GDM1 (cell line): ENCODE data around the gene SYT5.
"Not testable (repeated sequence)": the region's sequence is repeated elsewhere in the genome, so short reads cannot be mapped to it uniquely, and the experiment has no call there.

ENCODE experiments used
- DNase-seq: peaks from one replicate; lab custom pipeline; 2025; lab: John Stamatoyannopoulos, UW

The SYT5 gene

DNA sequence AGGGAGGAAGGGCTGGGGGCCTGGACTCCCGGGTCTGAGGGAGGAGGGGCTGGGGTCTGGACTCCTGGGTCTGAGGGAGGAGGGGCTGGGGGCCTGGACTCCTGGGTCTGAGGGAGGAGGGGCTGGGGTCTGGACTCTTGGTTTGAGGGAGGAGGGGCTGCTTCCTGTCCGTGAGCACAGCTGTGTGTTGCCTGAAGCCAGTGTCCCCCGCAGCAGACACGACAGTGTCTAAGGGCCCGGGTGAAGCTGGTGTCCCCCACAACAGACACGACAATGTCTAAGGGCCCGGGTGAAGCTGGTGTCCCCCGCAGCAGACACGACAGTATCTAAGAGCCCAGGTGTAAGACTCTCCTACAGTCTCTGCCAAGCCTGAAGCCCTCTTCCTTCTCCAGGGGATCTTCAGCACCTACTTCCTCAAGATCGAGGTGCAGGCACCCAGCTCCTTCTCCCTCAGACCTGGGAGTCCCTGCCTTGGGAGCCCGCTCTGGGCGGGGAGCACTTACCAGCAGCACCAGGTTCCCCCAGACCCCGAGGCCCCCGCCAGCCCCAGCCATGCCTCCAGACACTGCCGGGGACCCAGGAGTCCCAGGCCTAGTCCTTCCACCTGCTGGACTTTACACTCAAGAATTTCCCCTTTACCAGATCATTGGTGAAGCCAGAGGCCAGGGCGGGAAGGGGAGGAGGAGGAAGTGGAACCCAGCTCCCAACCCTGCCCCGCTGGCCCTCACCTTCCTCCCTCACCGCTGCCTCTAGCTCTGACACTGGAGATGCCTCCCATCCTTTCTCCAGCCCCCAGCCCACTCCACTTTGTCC is 29.0 kb upstream of the SYT5 start, which contains the start of gene PTPRH:
Gene PTPRH, minus strand, starts transcription at position 622 of the 813 bp plus-strand sequence. Its CDS starts 68 bp downstream, at position 554.
- no peak for DNase-seq

DNA sequence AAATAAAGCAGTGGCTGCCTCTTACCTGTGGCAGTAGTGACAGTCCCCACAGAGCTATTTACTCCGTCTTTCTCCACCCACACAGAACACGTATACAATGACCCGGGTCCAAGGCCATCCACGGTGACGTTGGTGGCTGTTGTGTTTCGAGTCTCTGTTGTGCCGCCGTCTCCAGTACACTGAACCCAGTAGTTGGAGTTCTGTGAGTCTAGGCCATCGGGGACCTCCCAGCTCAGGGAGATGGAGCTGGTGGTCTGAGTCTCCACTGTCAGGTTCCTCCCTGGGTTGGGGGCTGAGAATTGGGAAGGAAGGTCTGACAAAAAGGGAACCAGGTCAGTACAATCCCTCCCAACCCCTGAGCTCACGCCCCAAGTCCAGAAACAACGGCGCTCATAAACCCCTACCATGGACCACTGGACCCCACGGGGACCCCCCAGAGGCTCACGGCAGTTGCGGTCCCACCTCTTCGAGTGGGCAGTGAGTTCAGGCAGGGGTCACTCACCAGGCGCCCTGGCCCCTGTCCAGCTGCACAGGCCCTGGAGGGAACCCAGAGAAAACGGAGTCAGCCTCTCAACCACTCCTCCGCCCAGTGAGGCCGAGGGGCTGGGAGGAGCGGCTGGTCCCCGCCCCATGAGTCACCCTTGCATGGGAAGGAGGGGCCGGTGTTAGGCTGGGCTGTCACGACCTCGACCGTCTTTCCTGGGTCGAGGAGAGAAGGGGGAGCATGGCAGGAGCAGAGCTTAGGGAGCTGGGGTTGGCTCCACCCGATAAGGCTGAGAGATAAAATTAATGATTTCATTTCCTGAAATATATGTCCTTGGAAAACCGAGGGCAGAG is 26.8 kb upstream of the SYT5 start:
- peak; percentile 45 for DNase-seq

DNA sequence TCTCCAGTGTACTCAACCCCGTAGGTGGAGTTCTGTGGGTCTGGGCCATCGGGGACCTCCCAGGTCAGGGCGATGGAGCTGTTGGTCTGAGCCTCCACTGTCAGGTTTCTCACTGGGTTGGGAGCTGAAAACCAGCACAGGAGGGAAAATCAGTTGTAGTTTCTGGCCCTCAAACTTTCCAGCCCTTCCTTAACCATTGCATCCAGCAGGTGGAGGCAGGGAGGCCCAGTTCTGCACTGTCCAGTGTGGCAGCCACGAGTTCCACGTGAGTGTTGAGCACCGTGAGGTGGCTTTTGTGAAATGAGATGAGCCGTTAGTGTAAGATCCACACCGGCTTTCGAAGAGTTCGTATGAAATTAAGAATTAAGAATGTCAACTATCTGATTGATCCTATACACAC is 22.1 kb upstream of the SYT5 start:
- DNase-seq = not testable (repeated sequence)

DNA sequence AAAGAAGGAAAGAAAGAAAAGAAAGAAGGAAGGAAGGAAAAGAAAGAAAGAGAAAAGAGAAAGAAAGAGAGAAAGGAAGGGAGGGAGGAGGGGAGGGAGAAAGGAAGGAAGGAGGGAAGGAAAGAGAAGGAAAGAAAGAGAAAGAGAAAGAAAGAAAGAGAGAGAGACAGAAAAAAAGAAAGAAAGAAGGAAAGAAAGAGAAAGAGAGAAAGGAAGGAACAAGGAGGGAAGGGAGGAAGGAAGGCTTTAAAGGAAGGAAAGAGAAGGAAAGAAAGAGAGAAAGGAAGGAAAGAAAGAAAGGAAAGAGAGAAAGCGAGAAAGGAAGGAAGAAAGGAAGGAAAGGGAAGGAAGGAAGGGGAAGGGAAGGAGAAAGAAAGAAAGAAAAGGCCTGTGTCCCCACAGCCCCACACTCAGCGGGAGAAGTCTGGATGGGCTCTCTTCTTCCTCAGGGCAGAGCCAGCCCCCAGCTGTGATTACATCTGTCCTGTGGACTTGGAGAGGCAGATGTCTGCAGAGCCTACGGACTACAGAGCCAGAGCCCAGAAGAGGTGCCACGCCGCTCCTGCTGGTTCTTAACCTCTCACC is 19.6 kb upstream of the SYT5 start:
- no peak for DNase-seq

DNA sequence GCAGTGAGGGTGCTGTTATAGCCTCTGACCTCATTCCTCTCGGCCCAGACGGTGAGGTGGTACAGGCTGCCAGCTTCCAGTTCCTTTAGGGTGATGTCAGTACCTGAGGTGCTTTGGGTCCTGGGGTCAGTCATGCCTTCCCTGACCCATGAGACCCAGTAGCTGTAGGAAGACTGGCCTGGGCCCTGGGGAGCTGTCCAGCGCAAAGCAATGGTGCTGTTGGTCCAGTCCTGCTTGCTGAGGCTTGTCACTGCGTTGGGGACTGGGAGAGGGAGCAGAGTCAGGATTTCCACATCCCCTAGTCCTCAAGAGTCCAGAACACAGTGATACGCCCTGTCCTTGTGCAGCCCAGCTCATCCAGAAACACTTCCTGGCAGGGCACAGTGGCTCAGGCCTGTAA is 18.6 kb upstream of the SYT5 start:
- DNase-seq = no peak

DNA sequence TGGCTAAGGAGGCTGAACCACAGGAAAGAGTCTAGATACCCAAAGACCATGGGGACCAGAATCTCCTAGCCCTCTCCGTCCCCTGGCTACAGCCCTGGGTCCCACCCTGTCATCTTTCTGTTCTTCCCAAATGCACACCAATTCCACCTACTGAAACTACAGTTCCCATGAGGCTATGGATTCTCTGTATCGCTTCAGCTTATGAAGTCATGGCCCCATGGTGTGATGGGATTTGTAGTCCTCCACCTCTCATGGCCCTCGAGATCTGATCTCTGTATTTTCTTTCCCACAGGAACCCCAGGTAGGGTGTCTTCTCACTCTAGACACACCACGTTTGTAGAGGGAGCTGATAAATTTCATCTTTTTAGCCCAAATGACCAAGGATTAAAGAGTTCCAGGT is 17.4 kb upstream of the SYT5 start:
- DNase-seq = no peak

DNA sequence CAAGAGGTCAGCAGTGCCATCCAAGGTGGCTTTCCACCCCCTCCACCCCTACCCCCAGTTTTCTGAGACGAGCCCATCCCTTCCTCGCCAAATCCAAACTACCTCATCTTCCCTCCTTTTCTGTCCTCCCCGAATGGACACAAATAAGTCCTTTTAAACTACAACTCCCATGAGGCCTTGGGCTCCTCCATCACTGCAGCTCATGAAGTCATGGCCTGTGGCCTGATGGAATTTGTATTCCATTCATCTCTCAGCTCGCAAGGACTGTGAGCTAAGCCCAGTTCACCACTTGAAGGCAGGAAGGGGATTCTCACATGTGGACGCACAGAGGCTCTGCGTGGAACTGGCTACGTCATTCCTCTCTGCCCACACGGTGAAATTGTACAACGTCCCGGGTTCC is 16.7 kb upstream of the SYT5 start:
- no peak for DNase-seq

DNA sequence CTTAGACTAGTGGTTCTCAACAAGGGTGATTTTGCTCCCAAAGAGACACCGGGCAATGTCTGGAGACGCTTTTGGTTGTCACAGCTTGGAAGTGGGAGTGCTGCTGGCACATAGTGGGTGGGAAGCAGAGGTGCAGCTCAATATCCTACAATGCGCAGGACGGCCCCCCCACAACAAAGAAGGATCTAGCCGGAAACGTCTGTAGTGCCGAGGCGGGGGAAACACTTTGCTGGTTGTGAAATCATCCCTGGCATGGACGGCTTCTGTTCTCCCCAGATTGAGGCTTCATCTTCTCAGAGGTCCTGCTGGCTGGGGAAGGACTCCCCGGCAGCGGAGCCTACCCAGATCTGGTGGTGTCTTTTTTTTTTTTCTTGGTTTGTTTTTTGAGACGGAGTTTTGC is 13.4 kb upstream of the SYT5 start:
- DNase-seq = no peak

DNA sequence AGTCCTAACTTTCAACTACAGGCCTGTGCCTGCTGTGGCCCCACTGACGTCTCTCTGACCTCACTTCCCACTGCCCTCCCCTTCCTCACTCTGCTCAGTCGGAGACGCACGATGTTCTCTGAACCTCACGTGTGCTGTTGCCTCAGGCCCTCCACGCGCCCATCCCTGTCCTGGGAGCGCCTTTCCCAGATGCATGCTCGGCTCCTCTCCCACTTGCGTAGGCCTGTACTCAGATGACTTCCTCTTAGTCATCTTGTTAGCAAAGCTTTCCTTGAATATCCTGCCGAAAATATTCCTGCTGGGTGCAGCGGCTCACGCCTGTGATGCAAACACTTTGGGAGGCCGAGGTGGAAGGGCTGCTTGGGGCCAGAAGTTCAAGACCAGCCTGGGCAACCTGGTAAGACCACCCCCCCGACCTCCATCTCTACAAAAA is 9.3 kb upstream of the SYT5 start:
- DNase-seq = no peak

DNA sequence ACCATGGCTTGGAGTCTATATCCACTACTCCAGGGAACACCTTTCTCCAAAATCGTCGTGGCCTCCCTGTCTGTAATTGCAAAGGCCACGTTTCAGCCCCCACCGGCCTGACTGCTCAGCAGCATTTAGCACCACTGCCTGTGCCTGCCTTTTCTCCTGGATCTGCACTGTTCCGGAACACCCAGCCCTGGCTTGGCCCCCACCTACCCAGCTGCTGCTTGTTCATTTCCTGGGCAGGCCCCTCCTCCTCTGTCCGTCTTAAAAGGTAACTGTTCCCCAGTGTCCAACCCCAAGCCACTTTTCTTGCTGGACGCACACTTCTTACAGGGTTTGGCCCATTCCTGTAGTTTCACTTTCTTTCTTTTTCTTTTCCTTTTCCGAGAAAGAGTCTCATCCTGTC is 8.5 kb upstream of the SYT5 start:
- no peak for DNase-seq

DNA sequence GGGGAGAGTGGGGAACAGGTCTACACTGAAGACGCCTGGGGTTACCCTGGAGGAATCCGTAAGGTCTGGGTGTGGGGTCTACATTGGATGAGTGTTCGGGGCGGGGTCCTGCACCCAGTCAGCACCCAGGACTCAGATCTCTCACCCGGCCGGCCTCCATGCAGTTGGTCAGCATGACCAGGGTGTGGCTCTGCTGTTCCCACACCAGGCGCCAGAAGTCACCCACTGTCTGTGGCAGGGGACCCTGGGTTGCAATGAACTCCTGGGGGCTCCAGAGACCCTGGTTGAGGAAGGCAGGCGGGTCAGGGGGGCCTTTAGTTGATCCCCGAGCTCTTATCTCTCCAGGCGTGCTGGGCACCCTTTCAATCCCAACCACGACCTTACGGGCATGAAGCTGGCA is 6.0 kb upstream of the SYT5 start:
- DNase-seq = no peak

DNA sequence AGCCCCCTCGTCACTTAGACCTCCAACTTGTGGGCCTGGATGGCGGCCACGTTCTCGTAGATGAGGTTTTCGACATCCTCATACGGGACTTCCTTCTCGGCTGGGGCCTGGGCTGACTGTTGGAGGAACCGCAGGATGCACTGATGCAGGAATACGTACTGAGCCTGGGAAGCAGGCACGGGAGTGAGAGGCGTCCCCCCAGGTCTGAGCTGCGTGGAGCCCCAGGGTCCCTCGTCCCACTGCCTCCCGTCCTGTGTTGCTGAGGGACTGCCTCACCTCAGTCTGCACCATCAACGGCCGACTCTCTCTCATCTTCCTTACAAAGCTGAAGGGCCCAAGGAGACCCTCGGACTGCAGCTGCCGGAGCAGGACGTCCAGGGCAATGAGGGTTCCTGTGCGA is 1.7 kb upstream of the SYT5 start:
- no peak for DNase-seq

DNA sequence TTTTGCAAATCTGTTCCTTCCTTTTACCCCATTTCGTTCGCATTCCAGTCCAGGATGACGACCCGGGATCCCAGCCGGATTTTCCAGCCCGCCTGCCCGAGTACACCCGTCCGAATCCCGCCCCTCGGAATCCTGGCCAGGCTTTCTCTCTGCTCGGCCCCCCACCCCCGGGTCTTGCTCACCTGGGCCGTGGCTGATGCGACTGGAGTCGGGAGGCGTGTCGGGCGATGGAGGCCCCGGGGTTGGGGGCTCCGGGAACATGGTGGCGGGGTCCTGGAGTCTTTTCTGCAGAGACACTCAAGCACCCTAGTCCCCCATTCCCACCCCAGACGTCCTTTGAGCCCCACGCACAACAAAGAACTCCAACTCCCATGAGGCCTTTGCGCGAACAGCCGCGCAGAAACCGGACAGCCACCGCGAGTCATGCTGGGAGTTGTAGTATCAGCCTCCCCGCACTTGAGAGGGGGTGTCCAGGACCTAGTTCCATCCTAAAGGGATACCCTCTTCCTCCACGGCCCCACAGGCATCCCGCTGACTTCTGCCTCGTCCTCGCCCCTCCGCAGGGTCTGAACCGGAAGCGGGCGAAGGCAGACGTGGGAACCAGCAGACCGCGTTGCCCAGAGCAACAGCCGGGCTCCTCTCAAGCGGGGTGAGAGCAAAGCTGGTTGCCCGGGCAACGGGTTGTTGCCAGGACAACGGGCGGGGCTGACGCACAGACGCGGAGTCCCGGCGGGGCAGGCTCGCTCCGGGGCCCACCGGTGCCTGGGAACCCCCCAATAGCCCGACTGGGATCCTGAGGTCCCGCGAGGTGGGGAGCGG is 1.1 kb downstream of the SYT5 start:
- DNase-seq = peak; percentile 68

DNA sequence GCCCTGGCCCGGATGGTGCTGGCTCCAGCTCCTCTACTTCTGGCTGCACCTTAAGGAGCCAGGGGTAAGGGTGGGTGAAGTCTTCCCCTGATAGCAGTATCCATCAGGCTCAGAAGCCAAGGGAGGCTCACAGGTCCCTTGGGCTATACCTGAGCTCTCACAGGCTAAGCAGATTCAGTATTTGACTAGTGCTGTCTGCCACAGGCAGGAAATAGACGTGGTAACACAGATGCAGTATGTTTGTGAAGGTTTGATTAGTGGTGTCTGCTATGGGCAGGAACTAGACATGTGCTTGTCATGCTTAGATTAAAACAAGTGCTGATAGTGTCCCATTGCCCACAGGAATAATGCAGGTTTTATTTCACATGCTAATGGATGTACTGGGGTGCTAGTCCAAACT is 4.0 kb downstream of the SYT5 start:
- no peak for DNase-seq

DNA sequence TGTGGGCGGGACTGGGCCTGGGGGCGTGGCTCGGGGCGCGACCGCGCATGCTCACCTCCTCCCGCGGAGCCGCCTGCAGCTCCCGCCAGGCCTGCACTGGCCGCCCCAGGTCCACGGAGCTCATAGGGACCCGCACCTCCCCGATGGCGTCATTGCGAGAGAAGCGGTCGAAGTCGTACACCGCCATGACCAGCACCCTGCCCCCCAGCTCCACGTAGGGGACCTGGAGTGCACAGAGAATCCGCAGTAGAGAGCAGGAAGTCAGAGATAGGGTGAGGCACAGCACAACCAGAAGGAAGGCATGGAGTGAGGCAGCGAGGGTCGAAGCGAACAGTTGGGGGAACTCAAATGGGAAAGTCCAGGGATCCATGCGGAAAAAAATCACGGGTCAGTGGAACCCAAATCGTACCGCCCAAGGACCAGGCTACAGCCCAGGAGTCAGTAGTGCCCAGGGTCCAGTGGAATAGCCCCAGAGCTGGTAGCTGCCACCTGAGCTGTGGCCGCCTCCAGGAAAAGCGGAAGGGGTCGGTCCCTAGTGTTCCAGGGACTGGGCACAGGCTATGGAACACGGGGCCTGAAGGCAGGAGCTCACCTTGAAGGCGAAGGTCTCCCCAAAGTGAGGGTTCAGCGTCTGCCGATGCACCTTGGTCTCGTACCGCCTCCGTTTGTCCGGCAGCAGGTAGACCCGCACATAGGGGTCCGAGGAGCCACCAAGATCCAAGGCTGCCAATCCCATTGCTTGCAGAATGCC is 4.8 kb downstream of the SYT5 start:
- DNase-seq = no peak

DNA sequence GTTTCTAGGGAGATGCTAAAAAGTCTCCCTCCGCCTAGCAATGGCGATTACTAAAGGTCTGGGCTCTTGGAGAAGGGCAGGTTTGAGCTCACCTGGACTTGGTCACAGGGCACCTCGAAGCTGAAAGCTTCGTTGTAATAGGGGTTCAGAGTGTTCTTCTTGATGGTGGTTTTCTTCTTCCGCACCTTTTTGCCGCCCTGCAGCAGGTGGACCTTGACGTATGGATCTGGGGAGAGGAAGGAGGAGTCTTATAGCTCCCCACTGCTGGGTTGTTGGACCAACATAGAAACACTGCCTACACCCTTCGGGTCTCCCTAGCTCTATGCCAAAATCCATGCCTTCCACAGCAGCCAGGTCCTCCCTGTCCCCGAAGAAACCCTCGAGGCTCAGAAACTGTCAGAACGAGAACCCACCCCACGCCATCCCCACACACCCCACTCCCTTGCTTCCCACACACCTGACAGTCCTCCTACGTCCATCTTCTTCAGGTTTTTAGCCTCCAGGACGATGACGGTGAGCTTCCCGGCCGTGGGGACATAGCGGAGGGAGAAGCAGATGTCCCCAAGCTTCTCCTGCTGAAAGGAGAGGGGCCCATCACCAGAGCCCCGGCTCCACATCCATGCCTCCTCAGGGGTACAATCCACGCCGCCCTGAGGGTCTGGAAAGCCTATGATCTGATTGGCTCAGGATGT is 5.5 kb downstream of the SYT5 start:
- no peak for DNase-seq

DNA sequence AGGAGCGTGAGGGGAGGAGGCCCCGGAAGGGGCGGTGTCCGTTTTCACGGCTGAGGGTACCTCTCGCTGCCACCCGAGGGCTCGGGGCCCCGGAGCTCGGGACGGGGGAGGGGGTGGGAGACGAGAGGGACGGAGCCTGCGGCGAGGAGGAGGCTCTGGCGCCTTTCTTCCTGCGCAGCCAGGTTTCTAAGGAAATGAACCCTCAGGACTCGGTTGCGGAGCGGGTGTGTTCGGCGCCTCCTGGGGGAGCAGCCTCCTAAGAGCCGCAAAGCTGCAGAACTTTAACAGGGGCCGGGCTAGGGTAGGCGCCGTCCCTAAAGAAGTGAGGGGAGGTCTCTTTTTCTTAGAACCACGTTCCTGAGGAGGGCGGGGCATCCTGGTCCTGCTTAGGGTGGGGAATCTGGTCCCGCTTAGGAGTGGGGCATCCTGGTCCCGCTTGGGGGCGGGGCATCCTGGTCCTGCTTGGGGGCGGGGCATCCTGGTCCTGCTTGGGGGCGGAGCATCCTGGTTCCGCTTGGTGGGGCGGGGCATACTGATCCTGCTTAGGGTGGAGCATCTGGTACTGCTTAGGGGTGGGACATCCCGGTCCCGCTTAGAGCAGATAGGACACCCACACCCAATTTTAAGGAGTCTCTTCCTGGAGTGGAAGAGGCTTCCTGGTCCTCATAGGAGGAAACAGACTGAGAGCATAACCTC is 6.2 kb downstream of the SYT5 start:
- peak; percentile 63 for DNase-seq

DNA sequence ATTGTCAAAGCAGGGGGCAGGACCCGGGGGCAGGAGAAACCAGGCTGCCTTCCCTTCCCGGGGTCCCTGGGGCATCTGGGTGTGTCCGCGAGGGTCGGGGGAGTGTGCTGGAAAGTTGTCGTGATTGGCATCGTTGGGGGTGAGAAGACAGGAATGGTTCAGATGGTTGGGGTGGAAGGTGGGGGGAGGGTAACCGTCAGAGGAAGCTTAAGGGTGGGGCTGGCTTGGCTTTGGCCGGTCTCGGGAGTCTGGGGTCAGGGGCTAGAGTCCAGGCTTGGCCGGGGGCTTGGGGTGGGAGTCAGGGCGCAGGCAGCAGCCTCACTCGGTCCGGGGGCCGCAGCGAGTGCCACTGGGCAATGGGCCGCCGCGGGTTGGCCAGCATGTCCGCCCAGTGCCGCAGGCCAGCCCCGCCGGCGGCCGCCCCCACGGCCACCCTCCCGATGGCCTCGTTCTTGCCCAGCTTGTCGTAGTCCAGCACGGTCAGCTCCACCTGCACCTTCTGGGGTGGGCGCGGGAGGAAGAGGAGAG is 6.8 kb downstream of the SYT5 start:
- no peak for DNase-seq

DNA sequence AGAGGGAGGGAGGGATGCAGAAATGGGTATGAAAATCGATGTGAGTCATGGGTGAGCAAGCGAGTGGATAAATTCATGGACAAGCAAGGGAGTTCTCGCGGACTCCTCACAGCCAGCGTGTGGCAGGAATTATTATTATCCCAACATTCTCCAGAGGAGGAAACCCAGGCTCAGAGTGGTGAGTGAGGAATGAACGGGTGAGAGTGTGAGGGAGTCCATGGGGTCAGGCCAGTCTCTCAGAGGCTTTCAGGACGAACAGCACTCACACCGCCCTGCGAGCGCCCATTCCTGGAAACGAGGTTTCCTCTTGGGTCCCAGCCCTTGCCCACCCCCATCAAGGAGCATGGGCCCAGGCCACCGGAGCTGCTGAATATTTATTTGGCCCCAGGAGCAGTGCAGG is 7.3 kb downstream of the SYT5 start:
- no peak for DNase-seq

DNA sequence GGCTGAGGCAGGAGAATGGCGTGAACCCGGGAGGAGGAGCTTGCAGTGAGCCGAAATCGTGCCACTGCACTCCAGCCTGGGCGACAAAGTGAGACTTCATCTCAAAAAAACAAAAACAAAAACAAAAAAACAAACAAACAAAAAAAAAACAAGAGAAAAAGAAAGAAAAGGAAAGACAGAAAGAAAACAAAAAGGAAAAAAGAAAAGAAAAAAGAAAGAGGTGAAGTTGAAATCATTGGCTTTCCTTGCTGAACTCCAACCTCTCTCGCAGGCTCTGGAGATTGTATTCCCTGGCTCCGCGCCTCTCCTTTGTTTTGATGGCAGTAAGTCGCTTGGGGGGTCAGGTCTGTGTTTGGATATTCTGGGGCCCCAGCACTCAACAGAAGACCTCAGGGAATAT is 7.8 kb downstream of the SYT5 start:
- not testable (repeated sequence) for DNase-seq
